Mesodermal cell (in vitro differentiated cells): ENCODE data around the gene UCP2.

ENCODE experiments used
- H3K27ac ChIP-seq: 2 replicates; pipeline ENCODE4 v1.7.0; 2013; ENCODE audit warnings: mild to moderate bottlenecking, low read depth, low read length, moderate library complexity; ENCODE audit not compliant: severe bottlenecking
- H3K36me3 ChIP-seq: 2 replicates; pipeline ENCODE4 v1.7.1; 2013; ENCODE audit warnings: mild to moderate bottlenecking, low read length, moderate library complexity; ENCODE audit not compliant: control insufficient read depth, insufficient read depth
- H3K4me1 ChIP-seq: one replicate; pipeline ENCODE4 v1.7.1; 2013; ENCODE audit warnings: mild to moderate bottlenecking, low read length; ENCODE audit not compliant: insufficient read depth, control insufficient read depth, poor library complexity, severe bottlenecking
- H3K4me3 ChIP-seq: 2 replicates; pipeline ENCODE4 v1.7.0; 2013; ENCODE audit warnings: low read length, control low read depth, mild to moderate bottlenecking; ENCODE audit not compliant: insufficient read depth, poor library complexity, severe bottlenecking; ENCODE audit errors: extremely low read depth
- H3K9me3 ChIP-seq: 2 replicates; pipeline ENCODE4 v1.7.1; 2013; ENCODE audit warnings: mild to moderate bottlenecking, low read length, moderate library complexity; ENCODE audit not compliant: control insufficient read depth
- WGBS, 2 experiments: methylation state at CpG; one replicate each; pipeline ENCODE4 v1.1.5; 2013; ENCODE audit warnings: missing lambda C conversion rate in 2 of 2; ENCODE audit not compliant: insufficient coverage in 2 of 2; 5-methylcytosine and 5-hydroxymethylcytosine counted together

UCP2 gene

GRCh38 chr11:74000307-74001133 lies 17.9 kb upstream of the UCP2 start:
- 82 to 90% methylated on average over 5 to 8 of the region's 14 CpGs for WGBS, 2 experiments
- Histone ChIP-seq H3K36me3 (peaks cover 11% of the 10 kb centered on the region), H3K27ac (no peak overlapping the region)

GRCh38 chr11:73999581-74000306 lies 17.1 kb upstream of the UCP2 start:
- WGBS, 2 experiments: 84 to 97% methylated on average over 6 to 8 of the region's 8 CpGs
- Histone ChIP-seq H3K4me3 (no peak overlapping the region), H3K9me3 (no peaks in the 10 kb centered on the region), H3K27ac (no peak overlapping the region), H3K36me3 (peaks cover 11% of the 10 kb centered on the region), H3K4me1 (no peaks in the 10 kb centered on the region)

More at GRCh38 chr11:74000307-74001133, 17.9 kb upstream of the UCP2 start:
- Histone ChIP-seq H3K4me3 (no peak overlapping the region), H3K9me3 (no peaks in the 10 kb centered on the region), H3K4me1 (no peaks in the 10 kb centered on the region)

DNA sequence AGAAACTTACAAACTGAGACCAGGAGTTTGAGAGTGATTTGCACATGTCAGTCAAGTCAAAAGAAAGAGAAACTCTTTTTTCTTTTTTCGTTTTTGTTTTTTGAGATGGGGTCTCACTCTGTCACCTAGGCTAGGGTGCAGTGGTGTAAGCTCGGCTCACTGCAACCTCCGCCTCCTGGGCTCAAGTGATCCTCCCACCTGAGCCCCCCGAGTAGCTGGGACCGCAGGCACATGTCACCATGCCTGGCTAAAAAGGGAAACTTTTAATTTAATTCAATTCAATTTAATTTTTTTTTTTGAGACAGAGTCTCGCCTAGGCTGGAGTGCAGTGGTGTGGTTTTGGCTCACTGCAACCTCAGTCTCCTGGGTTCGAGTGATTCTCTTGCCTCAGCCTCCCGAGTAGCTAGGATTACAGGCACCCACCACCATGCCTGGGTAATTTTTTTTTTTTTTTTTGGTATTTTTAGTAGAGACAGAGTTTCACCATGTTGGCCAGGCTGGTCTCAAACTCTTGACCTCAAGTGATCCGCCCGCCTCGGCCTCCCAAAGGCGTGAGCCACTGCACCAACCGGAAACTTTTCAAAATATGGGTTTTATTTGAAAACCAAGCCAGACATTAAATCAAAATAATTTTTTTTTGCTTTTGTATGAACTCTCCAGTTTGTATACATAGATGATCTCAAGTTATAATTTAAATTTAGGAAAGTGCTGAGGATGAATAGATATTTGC lies 16.4 kb upstream of the UCP2 start:
- Histone ChIP-seq H3K27ac (no peak overlapping the region), H3K36me3 (peaks cover 11% of the 10 kb centered on the region), H3K9me3 (no peaks in the 10 kb centered on the region), H3K4me3 (no peak overlapping the region), H3K4me1 (no peaks in the 10 kb centered on the region)
- WGBS, 2 experiments: 89 to 96% methylated on average over 8 to 9 of the region's 13 CpGs

- Histone ChIP-seq H3K9me3 (no peaks in the 10 kb centered on the region), H3K4me3 (no peak overlapping the region), H3K4me1 (no peaks in the 10 kb centered on the region), H3K36me3 (peaks cover 2% of the 10 kb centered on the region), H3K27ac (no peak overlapping the region)
- WGBS, 2 experiments: 79 to 83% methylated on average over 5 of the region's 6 CpGs
Observed at GRCh38 chr11:73997120-73997770, 14.6 kb upstream of the UCP2 start.

DNA sequence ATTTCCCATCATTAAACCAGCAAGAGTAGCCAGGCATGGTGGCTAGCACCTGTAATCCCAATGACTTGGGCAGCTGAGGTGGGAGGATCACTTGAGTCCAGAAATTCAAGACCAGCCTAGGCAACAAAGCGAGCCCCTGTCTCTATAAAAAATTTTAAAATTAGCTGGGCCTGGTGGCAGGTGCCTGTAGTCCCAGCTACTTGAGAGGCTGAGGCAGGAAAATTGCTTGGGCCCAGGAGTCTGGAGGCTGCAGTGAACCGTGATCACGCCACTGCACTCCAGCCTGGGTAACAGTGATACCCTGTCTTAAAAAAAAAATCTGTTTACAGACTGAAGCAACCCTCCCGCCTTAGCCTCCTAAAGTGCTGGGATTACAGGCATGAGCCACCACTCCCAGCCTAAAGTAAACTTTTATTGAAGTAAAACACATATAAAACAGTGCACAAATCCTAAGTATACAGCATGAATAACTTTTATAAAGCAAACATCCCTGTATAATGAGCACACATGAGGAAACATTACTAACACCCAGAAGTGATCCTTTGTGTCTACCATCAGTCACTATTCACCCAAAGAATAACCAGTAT lies 13.6 kb upstream of the UCP2 start:
- no peaks in the 10 kb centered on the region for H3K36me3 ChIP-seq
- H3K4me1 ChIP-seq: no peaks in the 10 kb centered on the region
- H3K9me3 ChIP-seq: no peaks in the 10 kb centered on the region
- WGBS, 2 experiments: 85% methylated on average over 2 to 4 of the region's 4 CpGs
- H3K27ac ChIP-seq: no peak overlapping the region
- H3K4me3 ChIP-seq: no peak overlapping the region

GRCh38 chr11:73995731-73996130 lies 13.1 kb upstream of the UCP2 start:
- Histone ChIP-seq H3K36me3 (no peaks in the 10 kb centered on the region), H3K4me3 (no peak overlapping the region), H3K9me3 (no peaks in the 10 kb centered on the region), H3K27ac (no peak overlapping the region), H3K4me1 (no peaks in the 10 kb centered on the region)
- 75 to 83% methylated on average over 1 to 2 of the region's 2 CpGs for WGBS, 2 experiments

- Histone ChIP-seq H3K9me3 (no peaks in the 10 kb centered on the region), H3K27ac (no peak overlapping the region), H3K4me3 (no peak overlapping the region), H3K36me3 (no peaks in the 10 kb centered on the region), H3K4me1 (no peaks in the 10 kb centered on the region)
- WGBS, 2 experiments: 80% methylated on average over 1 of the region's 2 CpGs; no CpG with 5 or more reads in 1 of the 2 experiments
Observed at GRCh38 chr11:73995247-73995646, 12.6 kb upstream of the UCP2 start.

GRCh38 chr11:73991471-73992006 lies 8.9 kb upstream of the UCP2 start:
- no peak overlapping the region for H3K27ac ChIP-seq
- no peaks in the 10 kb centered on the region for H3K9me3 ChIP-seq
- no peaks in the 10 kb centered on the region for H3K36me3 ChIP-seq
- no peaks in the 10 kb centered on the region for H3K4me1 ChIP-seq
- 80 to 100% methylated on average over 2 to 3 of the region's 6 CpGs for WGBS, 2 experiments
- no peak overlapping the region for H3K4me3 ChIP-seq

DNA sequence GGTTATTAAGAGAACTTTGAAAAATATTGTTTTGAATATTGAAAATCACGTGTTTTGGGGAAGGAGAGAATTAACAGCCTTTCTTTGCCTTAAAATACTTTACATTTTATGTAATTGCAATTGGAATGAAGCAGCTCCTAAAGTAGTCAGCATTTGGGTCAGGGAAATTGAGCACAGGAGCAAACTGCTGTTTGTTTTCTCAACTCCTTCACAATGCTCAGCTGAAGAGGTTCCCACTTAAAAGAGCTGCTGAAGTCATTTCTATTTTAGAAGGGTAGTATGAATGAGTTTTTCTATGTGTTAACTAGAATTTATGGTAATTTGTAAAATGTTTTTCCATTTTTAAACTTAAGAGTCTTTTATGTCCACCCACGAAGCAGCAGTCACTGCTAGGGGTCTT lies 8.1 kb upstream of the UCP2 start:
- H3K36me3 ChIP-seq: no peaks in the 10 kb centered on the region
- no peak overlapping the region for H3K4me3 ChIP-seq
- no peak overlapping the region for H3K27ac ChIP-seq
- H3K4me1 ChIP-seq: no peaks in the 10 kb centered on the region
- no peaks in the 10 kb centered on the region for H3K9me3 ChIP-seq
- WGBS, 2 experiments: 86% methylated on average over 1 of the region's 2 CpGs; no CpG with 5 or more reads in 1 of the 2 experiments

GRCh38 chr11:73989156-73989555 lies 6.5 kb upstream of the UCP2 start:
- Histone ChIP-seq H3K27ac (no peak overlapping the region), H3K4me3 (no peak overlapping the region), H3K9me3 (no peaks in the 10 kb centered on the region), H3K4me1 (no peaks in the 10 kb centered on the region), H3K36me3 (no peaks in the 10 kb centered on the region)
- WGBS, 2 experiments: 79% methylated on average over 2 of the region's 6 CpGs; no CpG with 5 or more reads in 1 of the 2 experiments
